Mesendoderm (in vitro differentiated cells): ENCODE measurements around the gene FAM217A.

Experiments used
- DNase-seq: peaks from one replicate; pipeline ENCODE4 v3.0.0; 2013
- H2AK5ac ChIP-seq: 2 replicates; pipeline ENCODE4 v1.6.1; 2013; ENCODE audit warnings: low read length, inconsistent platforms
- H2BK120ac ChIP-seq: 2 replicates; pipeline ENCODE4 v1.6.1; 2013; ENCODE audit warnings: low read depth, mild to moderate bottlenecking, low read length, moderate library complexity, mixed read lengths
- H2BK15ac ChIP-seq: replicated peaks from 2 replicates; pipeline ENCODE4 v1.6.1; 2013; ENCODE audit warnings: low read depth, mild to moderate bottlenecking, moderate library complexity
- H2BK5ac ChIP-seq: 2 replicates; pipeline ENCODE4 v1.6.1; 2013; ENCODE audit warnings: low read length, inconsistent platforms
- H3K18ac ChIP-seq: 2 replicates; pipeline ENCODE4 v1.6.1; 2013; ENCODE audit warnings: mild to moderate bottlenecking, low read length, mixed read lengths
- H3K23ac ChIP-seq: one replicate; pipeline ENCODE4 v1.6.1; 2013; ENCODE audit warnings: low read length
- H3K27ac ChIP-seq: 2 replicates; pipeline ENCODE4 v1.5.1; 2013; ENCODE audit warnings: low read depth, mild to moderate bottlenecking, inconsistent platforms, low read length, moderate library complexity
- H3K27me3 ChIP-seq: 2 replicates; pipeline ENCODE4 v1.6.1; 2013; ENCODE audit warnings: low read length, control low read depth, mild to moderate bottlenecking, inconsistent platforms; ENCODE audit not compliant: insufficient read depth, poor library complexity
- H3K36me3 ChIP-seq: 2 replicates; pipeline ENCODE4 v1.6.1; 2013; ENCODE audit warnings: low read length, inconsistent platforms; ENCODE audit not compliant: control insufficient read depth, insufficient read depth
- H3K4ac ChIP-seq: one replicate; pipeline ENCODE4 v1.6.1; 2013; ENCODE audit warnings: low read depth, mild to moderate bottlenecking, low read length, moderate library complexity
- H3K4me1 ChIP-seq: 2 replicates; pipeline ENCODE4 v1.6.1; 2013; ENCODE audit warnings: low read depth, low read length, inconsistent platforms; ENCODE audit not compliant: control insufficient read depth
- H3K4me2 ChIP-seq: 2 replicates; pipeline ENCODE4 v1.6.1; 2013; ENCODE audit warnings: low read length
- H3K4me3 ChIP-seq: 2 replicates; pipeline ENCODE4 v1.5.1; 2013; ENCODE audit warnings: mild to moderate bottlenecking, low read length
- H3K56ac ChIP-seq: one replicate; pipeline ENCODE4 v1.6.1; 2013; ENCODE audit warnings: low read length
- H3K79me1 ChIP-seq: 2 replicates; pipeline ENCODE4 v1.6.1; 2013; ENCODE audit warnings: low read length, inconsistent platforms
- H3K79me2 ChIP-seq: 2 replicates; pipeline ENCODE4 v1.6.1; 2013; ENCODE audit warnings: mild to moderate bottlenecking, low read length; ENCODE audit not compliant: control insufficient read depth, insufficient read depth
- H3K9ac ChIP-seq: 2 replicates; pipeline ENCODE4 v1.6.1; 2013; ENCODE audit warnings: low read length, inconsistent platforms
- H4K5ac ChIP-seq: one replicate; pipeline ENCODE4 v1.6.1; 2013; ENCODE audit warnings: low read length
- H4K8ac ChIP-seq: one replicate; pipeline ENCODE4 v1.6.1; 2013; ENCODE audit warnings: low read depth, mild to moderate bottlenecking, control low read depth, low read length, moderate library complexity
- WGBS: extraction: QIAGEN DNeasy Blood & Tissue Kit; methylation state at CpG from one replicate; pipeline ENCODE4 v1.1.7; 2013; ENCODE audit warnings: low lambda C conversion rate, missing lambda C conversion rate; ENCODE audit not compliant: insufficient coverage; ENCODE audit errors: extremely low coverage; 5-methylcytosine and 5-hydroxymethylcytosine counted together

Gene FAM217A

GRCh38 chr6:4107873-4108272, 28.9 kb upstream of the FAM217A start:
- H4K5ac ChIP-seq: no peak overlapping the region

GRCh38 chr6:4105980-4106536, 27.1 kb upstream of the FAM217A start:
- Histone ChIP-seq H3K4ac (no peak overlapping the region), H3K56ac (no peak overlapping the region), H3K36me3 (no peaks in the 10 kb centered on the region), H3K23ac (no peak overlapping the region), H3K18ac (no peak overlapping the region), H2BK15ac (no peak overlapping the region), H4K8ac (no peak overlapping the region), H2BK120ac (no peak overlapping the region), H3K79me1 (no peaks in the 10 kb centered on the region), H3K4me3 (no peak overlapping the region), H2BK5ac (no peak overlapping the region), H4K5ac (no peak overlapping the region), H3K4me2 (no peak overlapping the region), H3K27me3 (no peaks in the 10 kb centered on the region), H3K79me2 (no peaks in the 10 kb centered on the region), H3K9ac (no peak overlapping the region), H3K27ac (no peak overlapping the region), H2AK5ac (no peak overlapping the region), H3K4me1 (no peaks in the 10 kb centered on the region)
- no CpG with 5 or more reads among the region's 4 CpGs for WGBS
- DNase-seq: no peak

More at GRCh38 chr6:4107873-4108272, 28.9 kb upstream of the FAM217A start:
- H3K9ac ChIP-seq: no peak overlapping the region
- no peak overlapping the region for H2BK15ac ChIP-seq
- H2BK5ac ChIP-seq: no peak overlapping the region
- no peaks in the 10 kb centered on the region for H3K36me3 ChIP-seq
- no peak overlapping the region for H3K4ac ChIP-seq
- H2AK5ac ChIP-seq: no peak overlapping the region
- no peaks in the 10 kb centered on the region for H3K4me1 ChIP-seq
- no peaks in the 10 kb centered on the region for H3K79me1 ChIP-seq
- H2BK120ac ChIP-seq: no peak overlapping the region
- H3K4me2 ChIP-seq: no peak overlapping the region
- H3K79me2 ChIP-seq: no peaks in the 10 kb centered on the region
- H3K27me3 ChIP-seq: no peaks in the 10 kb centered on the region
- H3K56ac ChIP-seq: no peak overlapping the region
- no peak overlapping the region for H3K23ac ChIP-seq
- WGBS: no CpG with 5 or more reads among the region's 2 CpGs
- H3K4me3 ChIP-seq: no peak overlapping the region
- no peak overlapping the region for H3K18ac ChIP-seq
- H3K27ac ChIP-seq: no peak overlapping the region
- no peak overlapping the region for H4K8ac ChIP-seq
- no peak for DNase-seq

GRCh38 chr6:4103929-4104328, 25.0 kb upstream of the FAM217A start:
- DNase-seq: peak; percentile 43
- Histone ChIP-seq H3K4me2 (no peak overlapping the region), H2AK5ac (no peak overlapping the region), H3K56ac (no peak overlapping the region), H3K18ac (no peak overlapping the region), H2BK120ac (no peak overlapping the region), H2BK15ac (no peak overlapping the region), H3K9ac (no peak overlapping the region), H2BK5ac (no peak overlapping the region), H3K4ac (no peak overlapping the region), H3K27me3 (no peaks in the 10 kb centered on the region), H3K36me3 (no peaks in the 10 kb centered on the region), H3K79me2 (no peaks in the 10 kb centered on the region), H3K27ac (no peak overlapping the region), H4K8ac (no peak overlapping the region), H3K79me1 (no peaks in the 10 kb centered on the region), H3K4me1 (no peaks in the 10 kb centered on the region), H3K4me3 (no peak overlapping the region), H4K5ac (no peak overlapping the region), H3K23ac (no peak overlapping the region)
- WGBS: no CpG with 5 or more reads among the region's 5 CpGs

- H3K4ac ChIP-seq: no peak overlapping the region
- H3K27ac ChIP-seq: no peak overlapping the region
- no peaks in the 10 kb centered on the region for H3K4me1 ChIP-seq
- no peak overlapping the region for H3K4me2 ChIP-seq
- H2AK5ac ChIP-seq: no peak overlapping the region
- no peak overlapping the region for H2BK5ac ChIP-seq
- H3K56ac ChIP-seq: no peak overlapping the region
- H3K79me2 ChIP-seq: no peaks in the 10 kb centered on the region
- no peak overlapping the region for H3K4me3 ChIP-seq
- DNase-seq: no peak
- no peaks in the 10 kb centered on the region for H3K27me3 ChIP-seq
- H4K5ac ChIP-seq: no peak overlapping the region
- no peaks in the 10 kb centered on the region for H3K79me1 ChIP-seq
- H3K23ac ChIP-seq: no peak overlapping the region
- H3K18ac ChIP-seq: no peak overlapping the region
- H3K36me3 ChIP-seq: no peaks in the 10 kb centered on the region
- no peak overlapping the region for H3K9ac ChIP-seq
- H2BK120ac ChIP-seq: no peak overlapping the region
- H4K8ac ChIP-seq: no peak overlapping the region
- no peak overlapping the region for H2BK15ac ChIP-seq
- WGBS: no CpG with 5 or more reads among the region's 6 CpGs
These were observed 23.8 kb upstream of the FAM217A start for GRCh38 chr6:4102687-4103244.

- H2BK15ac ChIP-seq: no peak overlapping the region
These were observed 22.4 kb upstream of the FAM217A start for GRCh38 chr6:4101298-4101697.

GRCh38 chr6:4100655-4101054, 21.7 kb upstream of the FAM217A start:
- no peak overlapping the region for H2BK120ac ChIP-seq
- no peaks in the 10 kb centered on the region for H3K79me2 ChIP-seq
- no peak overlapping the region for H3K27ac ChIP-seq
- no peak overlapping the region for H3K9ac ChIP-seq
- no peak for DNase-seq
- H4K5ac ChIP-seq: no peak overlapping the region
- H3K4me2 ChIP-seq: no peak overlapping the region
- H2BK15ac ChIP-seq: no peak overlapping the region
- no peaks in the 10 kb centered on the region for H3K4me1 ChIP-seq
- no peak overlapping the region for H3K23ac ChIP-seq
- no peak overlapping the region for H3K56ac ChIP-seq
- no peaks in the 10 kb centered on the region for H3K36me3 ChIP-seq
- WGBS: no CpG with 5 or more reads among the region's 5 CpGs
- H3K79me1 ChIP-seq: no peaks in the 10 kb centered on the region
- H2AK5ac ChIP-seq: no peak overlapping the region
- no peak overlapping the region for H2BK5ac ChIP-seq
- H3K27me3 ChIP-seq: no peaks in the 10 kb centered on the region
- no peak overlapping the region for H3K18ac ChIP-seq
- H4K8ac ChIP-seq: no peak overlapping the region
- no peak overlapping the region for H3K4me3 ChIP-seq
- no peak overlapping the region for H3K4ac ChIP-seq

More at GRCh38 chr6:4101298-4101697, 22.4 kb upstream of the FAM217A start:
- Histone ChIP-seq H2BK120ac (no peak overlapping the region), H3K4me3 (no peak overlapping the region), H3K79me1 (no peaks in the 10 kb centered on the region), H3K36me3 (no peaks in the 10 kb centered on the region), H3K79me2 (no peaks in the 10 kb centered on the region), H3K27me3 (no peaks in the 10 kb centered on the region), H3K56ac (no peak overlapping the region), H3K4me1 (no peaks in the 10 kb centered on the region), H2BK5ac (no peak overlapping the region), H3K4me2 (no peak overlapping the region), H3K18ac (no peak overlapping the region), H2AK5ac (no peak overlapping the region), H3K27ac (no peak overlapping the region), H4K8ac (no peak overlapping the region), H3K23ac (no peak overlapping the region), H3K9ac (no peak overlapping the region), H4K5ac (no peak overlapping the region), H3K4ac (no peak overlapping the region)
- WGBS: no CpG with 5 or more reads among the region's 3 CpGs
- no peak for DNase-seq
